ENCODE measurements around the gene NNT. TPM values are rescaled to one million over a fixed set of nuclear protein-coding genes. Genes with fewer than 3 reads are reported as not detected.

The NNT gene
- total and polyA plus RNA-seq, 10 of the 15 experiments (the other 5 are each of a cell fraction or from before 2014, with no cell fraction given) = 20.8 to 73.1 (median 51.9) TPM

DNA sequence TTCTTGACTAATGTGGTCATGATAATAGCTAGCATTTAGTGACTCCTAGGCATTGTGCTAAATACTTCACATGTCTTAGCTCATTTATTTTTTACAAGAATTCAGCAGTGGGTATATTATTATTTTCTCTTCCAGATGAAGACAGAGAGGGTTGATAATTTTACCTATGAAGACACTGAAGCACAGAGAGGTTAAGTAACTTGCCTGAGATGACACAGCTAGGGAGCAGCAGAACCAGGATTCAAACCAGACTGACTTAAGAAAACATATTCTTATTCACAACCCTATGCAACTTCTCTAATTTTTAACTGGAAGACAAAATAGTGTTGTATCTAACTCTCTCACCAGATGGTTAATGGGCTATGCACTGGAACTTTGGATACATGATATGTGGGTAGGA lies 44.8 kb downstream of the NNT start (continued):
- TF ChIP-seq IRF3 (IDR thresholded peaks at IDR 0.05) (no peak), CUX1 (IDR thresholded peaks at IDR 0.05; ENCODE audit: insufficient replicate concordance, low read depth, low read length) (no peak)

- POLR2A ChIA-PET = interaction anchor here (0.6 kb wide), 1 partner anchor 1113 kb away, joined by 4 read pairs; no protein-coding TSS in a partner anchor
- no peaks in the 10 kb centered on the region for H4K20me1 ChIP-seq (ENCODE audit: control insufficient read depth, insufficient read depth)
- H3K9ac ChIP-seq (ENCODE audit: control insufficient read depth, insufficient read depth, low read length) = no peak overlapping the region
- intact Hi-C loops (cut with micrococcal nuclease; ENCODE audit: unreplicated experiment) = no loop called here
- SMC1A ChIA-PET (ENCODE audit: uncharacterized antibody, unreplicated experiment) = interaction anchor here (0.6 kb wide), 1 partner anchor 208 kb away, joined by 3 read pairs; no protein-coding TSS in a partner anchor
- H3K27ac ChIP-seq (ENCODE audit: control insufficient read depth, insufficient read depth) = no peak overlapping the region
- 97% methylated on average over 2 of the region's 2 CpGs for WGBS (ENCODE audit: insufficient coverage, insufficient replicate concordance, low lambda C conversion rate, missing lambda C conversion rate)
- no peak overlapping the region for H2AFZ ChIP-seq (ENCODE audit: control insufficient read depth, low read depth, low read length)
- H3K4me1 ChIP-seq (ENCODE audit: control insufficient read depth, insufficient read depth, low read length) = no peaks in the 10 kb centered on the region
- BruUV-seq (replicated peaks) = no TSS peak
- no peaks in the 10 kb centered on the region for H3K79me2 ChIP-seq (ENCODE audit: control insufficient read depth, insufficient read depth, low read length)
- ATAC-seq (no peak), FAIRE-seq (no peak), DNase-seq (ENCODE audit: low read depth, low spot score) (no peak)
- in situ Hi-C loops (cut with MboI) = no loop called here
- H3K27me3 ChIP-seq (replicated peaks in 1 of 2; ENCODE audit: control insufficient read depth in 2 of 2, insufficient read depth in 2 of 2, low read length in 1 of 2) = no peaks in the 10 kb centered on the region
- CTCF ChIA-PET = interaction anchor here (1.2 to 1.5 kb wide), 2 partner anchors 12 to 17 kb away, joined by 4 to 5 read pairs; no protein-coding TSS in a partner anchor
- no peak overlapping the region for H3K4me3 ChIP-seq
- H3K4me2 ChIP-seq (ENCODE audit: control insufficient read depth, insufficient read depth) = no peak overlapping the region
- H3K9me3 ChIP-seq (replicated peaks; ENCODE audit: control insufficient read depth, insufficient read depth, low read length) = no peaks in the 10 kb centered on the region
- RAD21 ChIA-PET (ENCODE audit: unreplicated experiment) = no interaction called here
- peaks cover 6 to 17% of the 10 kb centered on the region in 2 experiments for H3K36me3 ChIP-seq (ENCODE audit: control insufficient read depth in 2 of 2, insufficient read depth in 2 of 2, low read length in 1 of 2)
- TF ChIP-seq ZNF687 (IDR thresholded peaks at IDR 0.05) (no peak), STAT1 (conservative IDR thresholded peaks at IDR 0.05) (no peak), IRF5 (IDR thresholded peaks at IDR 0.05; ENCODE audit: borderline replicate concordance) (no peak), RELB (IDR thresholded peaks at IDR 0.05; ENCODE audit: low read depth) (no peak), MYB (IDR thresholded peaks at IDR 0.05; ENCODE audit: borderline replicate concordance, low read depth, low read length) (no peak)
Measured at GRCh38 chr5:43648499-43649124, 45.6 kb downstream of the NNT start.

Data from GM12878 (cell line).